ENCODE results near the gene DUSP6.

DNA sequence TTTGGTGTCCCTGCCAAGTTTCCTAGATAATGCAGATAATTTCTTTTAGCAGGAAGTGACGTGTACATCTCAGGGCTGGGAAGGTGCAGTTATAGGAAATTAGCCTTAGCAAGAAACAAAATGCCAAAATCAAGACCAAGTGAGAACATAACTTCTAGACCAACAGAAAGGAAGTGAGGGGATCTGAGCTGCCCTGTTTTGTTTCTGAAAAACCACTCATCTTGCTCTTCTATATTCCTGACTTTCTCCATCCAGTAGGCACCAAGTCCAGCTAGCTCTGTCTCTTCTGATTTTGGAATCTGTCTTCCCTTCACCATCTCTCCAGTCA, 23.9 kb upstream of the DUSP6 start:
- no peak for TF ChIP-seq POLR2AphosphoS5 (IDR thresholded peaks at IDR 0.05; ENCODE audit: low read depth, low read length)
- no peak for TF ChIP-seq POLR2A (IDR thresholded peaks at IDR 0.05; ENCODE audit: low read depth, low read length)
